ENCODE results near the gene LEP.

- TF ChIP-seq CTCF (IDR thresholded peaks at IDR 0.05) (no peak), POLR2A (IDR thresholded peaks at IDR 0.05) (no peak)
These were observed 18.3 kb downstream of the LEP start for GRCh38 chr7:128259131-128260061.

All from esophagus squamous epithelium (tissue), 4 donors.